KMS-11 (cell line): ENCODE results near the gene GRIA4.

ENCODE experiments used
- H2AFZ ChIP-seq: fragments of 200-600 bp; sonication (generic); 2 replicates; pipeline ENCODE4 v1.6.1; 2016; ENCODE audit warnings: antibody characterized with exemption, mixed run types, low read depth
- H3K27ac ChIP-seq: fragments of 200-600 bp; sonication (generic); 2 replicates; pipeline ENCODE4 v1.6.1; 2016; ENCODE audit warnings: mild to moderate bottlenecking, mixed run types
- H3K27me3 ChIP-seq: fragments of 200-600 bp; sonication (generic); 2 replicates; pipeline ENCODE4 v1.6.1; 2017; ENCODE audit warnings: mild to moderate bottlenecking, low read depth, mixed run types, moderate library complexity; ENCODE audit not compliant: insufficient read depth
- H3K36me3 ChIP-seq: fragments of 200-600 bp; sonication (generic); 2 replicates; pipeline ENCODE4 v1.6.1; 2017; ENCODE audit warnings: mild to moderate bottlenecking, mixed run types; ENCODE audit not compliant: insufficient read depth
- H3K4me1 ChIP-seq: fragments of 200-600 bp; sonication (generic); 2 replicates; pipeline ENCODE4 v1.6.1; 2016; ENCODE audit warnings: mild to moderate bottlenecking, low read depth, mixed run types; ENCODE audit not compliant: poor library complexity, severe bottlenecking
- H3K4me2 ChIP-seq: fragments of 200-600 bp; sonication (generic); 2 replicates; pipeline ENCODE4 v1.7.0; 2016; ENCODE audit warnings: mild to moderate bottlenecking, mixed run types
- H3K4me3 ChIP-seq: fragments of 200-600 bp; sonication (generic); IDR thresholded peaks from 2 replicates; pipeline ENCODE4 v1.6.1; 2017; ENCODE audit warnings: low read depth, low read length, mixed read lengths; ENCODE audit not compliant: insufficient read depth
- H3K79me2 ChIP-seq: fragments of 200-600 bp; sonication (generic); 2 replicates; pipeline ENCODE4 v1.6.1; 2016; ENCODE audit warnings: low read depth, mixed run types; ENCODE audit not compliant: insufficient read depth
- H3K9ac ChIP-seq: fragments of 200-600 bp; sonication (generic); 2 replicates; pipeline ENCODE4 v1.6.1; 2016; ENCODE audit warnings: mild to moderate bottlenecking, mixed run types
- H4K20me1 ChIP-seq: fragments of 200-600 bp; sonication (generic); 2 replicates; pipeline ENCODE4 v1.6.1; 2016; ENCODE audit warnings: mild to moderate bottlenecking, mixed run types; ENCODE audit not compliant: insufficient read depth
- CTCF ChIP-seq: fragments of 200-600 bp; sonication (generic); conservative IDR thresholded peaks from 2 replicates; pipeline ENCODE4 v1.6.1; 2017; ENCODE audit warnings: low read depth, mild to moderate bottlenecking, antibody characterized with exemption, low read length, moderate library complexity, mixed read lengths

GRIA4 gene

DNA sequence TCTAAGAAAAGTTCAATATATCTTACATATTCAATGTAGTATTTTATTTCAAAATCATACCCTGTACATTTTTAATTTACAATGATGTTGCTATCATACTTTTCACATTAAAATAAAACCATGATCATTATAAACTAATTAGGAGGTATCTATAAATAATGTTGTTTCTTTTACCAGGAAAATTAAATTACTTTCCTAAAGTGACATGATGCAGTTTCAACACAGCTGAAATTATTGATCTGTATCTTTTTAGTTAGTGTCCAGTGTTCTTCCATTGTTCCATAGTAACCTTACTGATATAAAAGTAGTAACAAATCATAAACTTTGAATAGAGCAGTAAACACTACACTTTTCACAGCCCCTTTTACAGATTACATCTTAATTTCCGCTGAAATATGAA lies 29.7 kb downstream of the GRIA4 start:
- H4K20me1 ChIP-seq = no peaks in the 10 kb centered on the region
- H3K27me3 ChIP-seq = no peaks in the 10 kb centered on the region
- H3K4me2 ChIP-seq = no peak overlapping the region
- H3K79me2 ChIP-seq = no peaks in the 10 kb centered on the region
- no peaks in the 10 kb centered on the region for H3K36me3 ChIP-seq
- H3K9ac ChIP-seq = no peak overlapping the region
- H3K27ac ChIP-seq = no peak overlapping the region
- no peak for TF ChIP-seq CTCF
- no peak overlapping the region for H3K4me3 ChIP-seq
- no peaks in the 10 kb centered on the region for H3K4me1 ChIP-seq
- no peak overlapping the region for H2AFZ ChIP-seq

DNA sequence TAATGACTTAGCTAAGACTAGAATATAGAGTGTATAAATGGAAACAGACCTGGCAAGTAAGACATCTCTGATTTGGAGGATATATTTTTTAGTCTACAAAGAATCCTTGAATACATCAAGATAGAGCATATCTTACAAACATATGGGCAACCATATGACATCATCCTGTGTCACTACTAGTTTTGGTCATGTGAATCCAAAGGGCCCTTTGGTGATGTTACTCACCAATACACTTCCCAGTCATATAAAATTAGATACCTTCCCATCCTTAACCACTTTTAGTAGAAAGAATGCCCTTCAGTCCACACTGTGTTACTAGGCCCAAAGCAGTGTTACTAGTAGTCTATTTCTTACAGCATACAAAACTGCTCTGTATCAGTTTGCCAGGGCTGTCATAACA lies 31.6 kb downstream of the GRIA4 start:
- Histone ChIP-seq H3K27ac (no peak overlapping the region), H3K27me3 (no peaks in the 10 kb centered on the region), H3K9ac (no peak overlapping the region), H3K4me2 (no peak overlapping the region), H4K20me1 (no peaks in the 10 kb centered on the region), H3K4me3 (no peak overlapping the region), H3K4me1 (no peaks in the 10 kb centered on the region), H3K79me2 (no peaks in the 10 kb centered on the region), H3K36me3 (no peaks in the 10 kb centered on the region), H2AFZ (no peak overlapping the region)
- no peak for TF ChIP-seq CTCF

GRCh38 chr11:105642870-105643269 lies 33.0 kb downstream of the GRIA4 start:
- Histone ChIP-seq H3K4me1 (no peaks in the 10 kb centered on the region), H2AFZ (no peak overlapping the region), H3K79me2 (no peaks in the 10 kb centered on the region), H3K27me3 (no peaks in the 10 kb centered on the region), H4K20me1 (no peaks in the 10 kb centered on the region), H3K4me3 (no peak overlapping the region), H3K9ac (no peak overlapping the region), H3K36me3 (no peaks in the 10 kb centered on the region), H3K4me2 (no peak overlapping the region), H3K27ac (no peak overlapping the region)
- TF ChIP-seq CTCF = no peak

GRCh38 chr11:105644839-105645573 lies 35.1 kb downstream of the GRIA4 start:
- H3K27me3 ChIP-seq = no peaks in the 10 kb centered on the region
- no peak overlapping the region for H2AFZ ChIP-seq
- no peak overlapping the region for H3K27ac ChIP-seq
- H3K36me3 ChIP-seq = no peaks in the 10 kb centered on the region
- no peaks in the 10 kb centered on the region for H3K79me2 ChIP-seq
- H3K4me1 ChIP-seq = no peaks in the 10 kb centered on the region
- TF ChIP-seq CTCF = no peak
- H3K4me3 ChIP-seq = no peak overlapping the region
- H3K4me2 ChIP-seq = no peak overlapping the region
- H3K9ac ChIP-seq = no peak overlapping the region
- no peaks in the 10 kb centered on the region for H4K20me1 ChIP-seq
